ENCODE results near the gene ANKRD34A.
A peak's percentile ranks its signal among the peaks of the same experiment; 100 is the strongest.

The ANKRD34A gene

DNA sequence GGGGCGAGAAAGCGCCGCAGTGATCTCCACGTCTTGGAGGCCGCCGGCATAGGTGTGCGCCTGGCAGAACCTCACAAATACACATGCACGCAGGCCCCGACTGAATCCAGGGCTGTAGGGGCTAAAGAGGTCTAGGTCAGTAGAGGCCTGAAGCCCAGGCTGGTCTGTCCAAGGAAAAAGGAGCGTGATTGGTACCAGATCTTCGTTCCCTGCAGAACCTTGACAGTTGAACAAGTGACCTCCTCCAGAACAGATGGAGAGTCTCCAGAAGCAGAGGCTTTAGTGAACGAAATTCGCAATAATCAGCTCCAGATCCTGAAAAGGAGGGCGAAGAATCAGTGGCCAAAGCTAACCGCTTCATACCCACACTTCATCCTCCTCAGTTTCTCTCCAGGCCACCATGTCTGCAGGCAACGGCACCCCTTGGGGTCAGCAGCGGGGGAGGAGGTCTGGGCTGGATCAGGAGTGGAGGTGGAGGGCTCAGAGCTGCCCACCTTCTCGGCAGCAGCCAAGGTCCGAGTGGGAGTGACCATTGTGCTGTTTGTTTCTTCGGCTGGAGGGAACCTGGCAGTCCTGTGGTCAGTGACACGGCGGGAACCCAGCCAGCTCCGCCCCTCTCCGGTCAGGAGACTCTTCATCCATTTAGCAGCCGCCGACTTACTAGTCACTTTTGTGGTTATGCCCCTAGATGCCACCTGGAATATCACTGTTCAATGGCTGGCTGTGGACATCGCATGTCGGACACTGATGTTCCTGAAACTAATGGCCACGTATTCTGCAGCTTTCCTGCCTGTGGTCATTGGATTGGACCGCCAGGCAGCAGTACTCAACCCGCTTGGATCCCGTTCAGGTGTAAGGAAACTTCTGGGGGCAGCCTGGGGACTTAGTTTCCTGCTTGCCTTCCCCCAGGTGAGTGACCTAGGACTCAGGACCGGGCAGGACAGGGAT is 45.1 kb downstream of the ANKRD34A start:
- ATAC-seq (peak; percentile 94), DNase-seq (peak in 1 of 2 donors; percentile 40)
- H3K27me3 Mint-ChIP-seq: no peaks in the 10 kb centered on the region
- peak overlapping the region; percentile 95 to 97 for H3K27ac Mint-ChIP-seq
- peak overlapping the region; percentile 91 to 94 for H3K4me3 Mint-ChIP-seq
- no peaks in the 10 kb centered on the region for H3K9me3 Mint-ChIP-seq
- peaks cover 56% of the 10 kb centered on the region for H3K4me1 Mint-ChIP-seq

- H3K27me3 Mint-ChIP-seq: no peaks in the 10 kb centered on the region
- ATAC-seq (peak; percentile 93), DNase-seq (peak; percentile 90)
- H3K4me3 Mint-ChIP-seq: peak within 1 kb of the TSS; percentile 91 to 94
- peak within 1 kb of the TSS; percentile 95 to 97 for H3K27ac Mint-ChIP-seq
- no peaks in the 10 kb centered on the region for H3K9me3 Mint-ChIP-seq
- peaks cover 65% of the 10 kb centered on the region for H3K4me1 Mint-ChIP-seq
Observed at GRCh38 chr1:145918144-145918991, 46.0 kb downstream of the ANKRD34A start, which contains the start of gene PEX11B. PEX11B (minus strand) TSS chr1:145918717; CDS start chr1:145918688, 29 bp downstream.

GRCh38 chr1:145917595-145917994 is 46.8 kb downstream of the ANKRD34A start:
- Mint-ChIP-seq H3K4me1 (peaks cover 59% of the 10 kb centered on the region), H3K27me3 (no peaks in the 10 kb centered on the region), H3K4me3 (peak overlapping the region; percentile 91 to 94), H3K27ac (peak overlapping the region; percentile 95 to 97), H3K9me3 (no peaks in the 10 kb centered on the region)
- DNase-seq (no peak), ATAC-seq (no peak)

- no peaks in the 10 kb centered on the region for H3K9me3 Mint-ChIP-seq
- H3K4me1 Mint-ChIP-seq: peaks cover 59% of the 10 kb centered on the region
- no peaks in the 10 kb centered on the region for H3K27me3 Mint-ChIP-seq
- ATAC-seq (no peak), DNase-seq (no peak)
- peak overlapping the region; percentile 91 to 94 for H3K4me3 Mint-ChIP-seq
- H3K27ac Mint-ChIP-seq: peak overlapping the region in 1 of 2 donors; percentile 90
Observed at GRCh38 chr1:145916745-145917144, 47.6 kb downstream of the ANKRD34A start.

DNA sequence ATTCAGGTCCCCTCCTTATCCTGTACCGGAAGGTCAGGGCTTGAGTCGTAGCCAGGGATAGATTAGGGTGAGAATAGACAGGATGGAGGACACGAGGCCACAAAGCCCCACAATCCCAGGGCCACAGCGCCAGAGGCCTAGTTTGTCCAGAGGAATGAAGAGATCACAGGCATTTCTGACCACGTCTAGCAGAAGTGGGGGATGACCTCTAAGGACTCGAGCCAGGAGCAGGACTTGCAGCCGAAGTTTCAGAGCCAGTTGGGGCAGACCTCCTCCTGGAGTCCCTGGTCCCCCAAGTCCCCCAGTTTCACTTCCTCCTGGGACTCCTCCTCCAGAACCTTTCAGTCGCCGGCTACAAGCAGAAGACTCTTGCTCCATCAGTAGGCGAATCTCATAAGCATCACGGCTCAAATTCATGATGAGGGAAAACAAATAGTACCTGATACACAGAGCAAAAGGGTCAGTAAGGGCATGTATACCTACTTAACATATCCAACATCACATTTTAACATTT is 52.2 kb downstream of the ANKRD34A start:
- no peaks in the 10 kb centered on the region for H3K9me3 Mint-ChIP-seq
- no peak overlapping the region for H3K4me3 Mint-ChIP-seq
- no peak for ATAC-seq
- peaks cover 29% of the 10 kb centered on the region for H3K4me1 Mint-ChIP-seq
- DNase-seq: no peak
- peak overlapping the region; percentile 11 to 37 for H3K27ac Mint-ChIP-seq
- H3K27me3 Mint-ChIP-seq: no peaks in the 10 kb centered on the region
